K562 (cell line): ENCODE measurements around the gene RBKS. TPM values are rescaled to one million over a fixed set of nuclear protein-coding genes. Genes with fewer than 3 reads are reported as not detected.

Experiments
- ATAC-seq: fragments of 200-7000 bp; cut with Tn5 transposase; 3 replicates; pipeline ENCODE4 v1.9.1; 2020; ENCODE audit warnings: moderate library complexity
- BruUV-seq: library from RNA; stranded (reverse); fragments of 400-500 nt; replicated peaks from 2 replicates; lab custom pipeline; 2021; lab: Mats Ljungman, UMichigan
- CTCF ChIA-PET: fragments of 300-600 bp; formaldehyde crosslinking; extraction: SDS; loops from one replicate; lab custom pipeline; 2021; ENCODE audit warnings: low intra/inter-chr PET ratio; lab: Yijun Ruan, JAX
- POLR2A ChIA-PET: fragments of 300-600, 350-650 bp; sonication (Branson Sonifier 250); formaldehyde crosslinking; extraction: SDS; loops from one replicate; lab custom pipeline; 2021; ENCODE audit warnings: antibody characterized with exemption, inconsistent platforms; lab: Yijun Ruan, JAX
- DNase-seq, 4 experiments: peaks; one replicate each; pipeline versions ENCODE4 v3.0.0 to v3.0.0-alpha.2; 2011 to 2018; ENCODE audit warnings: low spot score in 3 of 4, mixed read lengths in 3 of 4; ENCODE audit errors: extremely low read depth in 1 of 4
- FAIRE-seq: peaks from 2 replicates; lab custom pipeline; 2011; peaks lifted over from hg19 to GRCh38; lab: Jason Lieb, UNC
- H2AFZ ChIP-seq: 2 replicates; pipeline ENCODE4 v1.6.0; 2011; ENCODE audit warnings: low read depth, low read length, control low read depth, inconsistent platforms
- H3K27ac ChIP-seq: fragments of 200-600 bp; 3 replicates; pipeline ENCODE4 v1.8.0; 2011; ENCODE audit warnings: low read depth, mild to moderate bottlenecking, control low read depth, inconsistent platforms, low read length, moderate library complexity, mixed read lengths; ENCODE audit errors: extremely low read depth
- H3K27me3 ChIP-seq, 2 experiments: fragments of 300-600 bp in 1 of 2; 2 replicates in 1 of 2; 3 replicates in 1 of 2; pipeline versions ENCODE4 v1.6.0 to v1.8.0; 2011; ENCODE audit warnings: inconsistent platforms in 2 of 2, low read length in 2 of 2, mild to moderate bottlenecking in 1 of 2, mixed read lengths in 1 of 2, moderate library complexity in 1 of 2; ENCODE audit not compliant: control insufficient read depth in 2 of 2, insufficient read depth in 2 of 2
- H3K36me3 ChIP-seq: fragments of 300-600 bp; 3 replicates; pipeline ENCODE4 v1.8.0; 2011; ENCODE audit warnings: mild to moderate bottlenecking, low read length, inconsistent platforms; ENCODE audit not compliant: control insufficient read depth, insufficient read depth
- H3K4me1 ChIP-seq, 2 experiments: fragments of 200-600 bp in 1 of 2; replicated peaks in 1 of 2; 2 replicates in 1 of 2; 3 replicates in 1 of 2; pipeline versions ENCODE4 v1.5.1 to v1.8.0; 2011; ENCODE audit warnings: inconsistent platforms in 2 of 2, low read length in 2 of 2, mild to moderate bottlenecking in 1 of 2, mixed read lengths in 1 of 2, moderate library complexity in 1 of 2; ENCODE audit not compliant: control insufficient read depth in 2 of 2, insufficient read depth in 2 of 2
- H3K4me2 ChIP-seq: 2 replicates; pipeline ENCODE4 v1.6.1; 2011; ENCODE audit warnings: low read length, control low read depth, inconsistent platforms, mixed read lengths; ENCODE audit not compliant: insufficient read depth
- H3K4me3 ChIP-seq: fragments of 200-600 bp; sonication (generic), shearing (Covaris generic); 2 replicates; pipeline ENCODE4 v1.5.1; 2016; ENCODE audit warnings: control low read depth, inconsistent platforms
- H3K79me2 ChIP-seq: fragments of 200-600 bp; 3 replicates; pipeline ENCODE4 v1.8.0; 2011; ENCODE audit warnings: low read length, inconsistent platforms; ENCODE audit not compliant: control insufficient read depth, insufficient read depth
- H3K9ac ChIP-seq, 2 experiments: 2 replicates each; pipeline versions ENCODE4 v1.6.0 to v1.6.1; 2011; ENCODE audit warnings: low read depth in 2 of 2, low read length in 2 of 2, control low read depth in 1 of 2, inconsistent platforms in 1 of 2, mild to moderate bottlenecking in 1 of 2, mixed read lengths in 1 of 2; ENCODE audit not compliant: insufficient read depth in 1 of 2
- H3K9me1 ChIP-seq: one replicate; pipeline ENCODE4 v1.6.0; 2011; ENCODE audit warnings: inconsistent platforms, mild to moderate bottlenecking, low read length, moderate library complexity; ENCODE audit not compliant: control insufficient read depth, insufficient read depth
- H3K9me3 ChIP-seq: replicated peaks from 2 replicates; pipeline ENCODE4 v1.5.1; 2011; ENCODE audit warnings: low read depth, low read length, inconsistent platforms; ENCODE audit not compliant: control insufficient read depth, insufficient read depth
- H4K20me1 ChIP-seq: replicated peaks from 2 replicates; pipeline ENCODE4 v1.6.1; 2011; ENCODE audit warnings: low read length, inconsistent platforms, mixed read lengths; ENCODE audit not compliant: control insufficient read depth, insufficient read depth
- HNRNPUL1 ChIP-seq: fragments of 200-400 bp; formaldehyde crosslinking; IDR thresholded peaks from 2 replicates; pipeline ENCODE4 v1.6.1; 2017; ENCODE audit warnings: low read length
- IRF1 ChIP-seq: sonication (generic); formaldehyde crosslinking; IDR thresholded peaks from 2 replicates; pipeline ENCODE4 v1.8.0; 2022; ENCODE audit warnings: missing genetic modification reagents, mild to moderate bottlenecking, borderline replicate concordance
- KAT7 ChIP-seq: sonication (generic); formaldehyde crosslinking; IDR thresholded peaks from 2 replicates; pipeline ENCODE4 v1.8.0; 2022; ENCODE audit warnings: missing genetic modification reagents, mild to moderate bottlenecking, borderline replicate concordance
- MECOM ChIP-seq: fragments of 250-450 bp; sonication (Bioruptor Pico); IDR thresholded peaks from 2 replicates; pipeline ENCODE4 v1.8.0; 2022; ENCODE audit warnings: inconsistent platforms
- MGA ChIP-seq: fragments of 450-650 bp; IDR thresholded peaks from 2 replicates; pipeline ENCODE4 v1.6.1; 2016; ENCODE audit warnings: mild to moderate bottlenecking, moderate library complexity
- NFIC ChIP-seq: fragments of 450-650 bp; IDR thresholded peaks from 2 replicates; pipeline ENCODE4 v1.6.1; 2017; ENCODE audit warnings: mild to moderate bottlenecking, inconsistent platforms
- PTTG1 ChIP-seq: fragments of 450-650 bp; IDR thresholded peaks from 2 replicates; pipeline ENCODE4 v1.6.1; 2016; ENCODE audit warnings: low read depth, mild to moderate bottlenecking, missing genetic modification characterization, missing compliant biosample characterization
- SMC3 ChIP-seq: conservative IDR thresholded peaks from 2 replicates; pipeline ENCODE4 v1.6.1; 2011; ENCODE audit warnings: low read depth, low read length, improper control_type of control experiment; ENCODE audit not compliant: insufficient read depth
- SRSF7 ChIP-seq: fragments of 200-400 bp; formaldehyde crosslinking; optimal IDR thresholded peaks from 2 replicates; pipeline ENCODE3; 2017; ENCODE audit warnings: mild to moderate bottlenecking, low read depth, low read length
- ZNF239 ChIP-seq: fragments of 250-450 bp; sonication (Bioruptor Pico); IDR thresholded peaks from 2 replicates; pipeline ENCODE4 v1.4.0; 2020; ENCODE audit warnings: mild to moderate bottlenecking
- ZNF668 ChIP-seq: fragments of 250-450 bp; sonication (Bioruptor Pico); IDR thresholded peaks from 2 replicates; pipeline ENCODE4 v1.8.0; 2022; ENCODE audit warnings: mild to moderate bottlenecking, inconsistent platforms
- ZZZ3 ChIP-seq: fragments of 450-650 bp; IDR thresholded peaks from 2 replicates; pipeline ENCODE4 v1.6.1; 2016; ENCODE audit warnings: antibody characterized with exemption, mild to moderate bottlenecking, moderate library complexity
- WGBS: fragments of 100-300 bp; shearing (Covaris generic); methylation state at CpG from one replicate; pipeline ENCODE4 v1.1.6; 2016; ENCODE audit warnings: low coverage, mixed read lengths; ENCODE audit not compliant: insufficient coverage; ENCODE audit errors: missing lambda C conversion rate; 5-methylcytosine and 5-hydroxymethylcytosine counted together
- in situ Hi-C: fragments of 300-500 bp; cut with MboI; formaldehyde crosslinking; loops from 4 replicates; pipeline ENCODE4 v1.15.0; 2018; ENCODE audit warnings: inconsistent platforms, mixed read lengths
- intact Hi-C: fragments of 100-400 bp; cut with micrococcal nuclease; formaldehyde crosslinking; loops from 2 replicates; pipeline ENCODE4 v1.14.2; 2022
- polyA plus RNA-seq, 8 experiments: library from polyadenylated mRNA; depleted of rRNA in 4 of 8; stranded (reverse) in 5 of 8; unstranded in 3 of 8; fragments of >200 nt; fragmentation: Nextera tagmentation in 2 of 8; fragmentation: Illumina TruSeq in 1 of 8; extraction: Ambion mirVana in 2 of 8; extraction: Trizol in 1 of 8; gene quantifications; 2 replicates each; pipeline versions ENCODE4 v1.2.1 to v1.2.3, GENCODE V29; 2011 to 2014; ENCODE audit warnings: inconsistent platforms in 1 of 8, missing spikeins in 1 of 8
- total RNA-seq, 7 experiments: library from RNA; depleted of rRNA in 6 of 7; stranded (reverse); fragments of >200 nt in 6 of 7; fragmentation: Illumina TruSeq in 2 of 7; extraction: Trizol in 2 of 7; gene quantifications; 2 replicates each; pipeline versions ENCODE4 v1.2.1 to v1.2.3, GENCODE V29; 2011 to 2021; ENCODE audit warnings: low replicate concordance in 1 of 7

Gene RBKS
- total and polyA plus RNA-seq, 9 of the 15 experiments (the other 6 are each of a cell fraction or from before 2014, with no cell fraction given): 0.06 to 0.39 (median 0.19) TPM

- no peaks in the 10 kb centered on the region for H3K9me1 ChIP-seq
- TF ChIP-seq PTTG1 (tag) (no peak), ZNF668 (CRISPR knock-in tag) (no peak), KAT7 (CRISPR knock-in tag) (no peak), SRSF7 (no peak), ZZZ3 (no peak), SMC3 (no peak), MECOM (CRISPR knock-in tag) (no peak), NFIC (no peak), MGA (no peak), ZNF239 (CRISPR knock-in tag) (no peak), IRF1 (no peak), HNRNPUL1 (no peak)
Measured at GRCh38 chr2:27747827-27748352, 142.3 kb downstream of the RBKS start.

More at GRCh38 chr2:27747827-27748352, 142.3 kb downstream of the RBKS start:
- Histone ChIP-seq H3K36me3 (no peaks in the 10 kb centered on the region), H4K20me1 (no peaks in the 10 kb centered on the region), H3K4me3 (no peak overlapping the region), H3K4me2 (no peak overlapping the region), H3K4me1 (peaks cover 7 to 9% of the 10 kb centered on the region in 2 experiments), H3K27ac (no peak overlapping the region), H3K79me2 (no peaks in the 10 kb centered on the region), H3K9me3 (peaks cover 6% of the 10 kb centered on the region), H3K9ac (no peak overlapping the region), H3K27me3 (no peaks in the 10 kb centered on the region), H2AFZ (no peak overlapping the region)
- in situ Hi-C loops (no loop called here), intact Hi-C loops (no loop called here)
- CTCF ChIA-PET: no interaction called here
- no peak for DNase-seq
- WGBS: 1% methylated on average over 6 of the region's 6 CpGs
- ATAC-seq: no peak
- FAIRE-seq: no peak
- POLR2A ChIA-PET: no interaction called here
- no TSS peak for BruUV-seq
